ENCODE measurements around the gene COX6B2.

Gene COX6B2

DNA sequence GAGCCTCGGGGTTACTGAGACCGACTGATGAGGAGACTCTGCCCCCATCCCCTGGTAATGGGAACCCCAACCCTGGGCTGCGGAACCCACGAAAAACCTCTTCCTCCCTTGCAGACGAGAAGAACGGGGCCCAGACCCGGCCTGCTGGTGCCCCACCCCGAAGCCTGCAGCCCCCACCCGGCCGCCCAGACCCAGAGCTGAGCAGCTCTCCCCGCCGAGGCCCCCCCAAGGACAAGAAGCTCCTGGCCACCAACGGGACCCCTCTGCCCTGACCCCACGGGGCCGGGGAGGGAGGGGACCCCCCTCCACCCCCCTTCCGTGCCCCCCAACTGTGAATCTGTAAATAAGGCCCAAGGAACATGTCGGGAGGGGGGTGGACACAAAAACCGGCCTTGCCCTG is 42.7 kb downstream of the COX6B2 start:
- DNase-seq: no peak

DNA sequence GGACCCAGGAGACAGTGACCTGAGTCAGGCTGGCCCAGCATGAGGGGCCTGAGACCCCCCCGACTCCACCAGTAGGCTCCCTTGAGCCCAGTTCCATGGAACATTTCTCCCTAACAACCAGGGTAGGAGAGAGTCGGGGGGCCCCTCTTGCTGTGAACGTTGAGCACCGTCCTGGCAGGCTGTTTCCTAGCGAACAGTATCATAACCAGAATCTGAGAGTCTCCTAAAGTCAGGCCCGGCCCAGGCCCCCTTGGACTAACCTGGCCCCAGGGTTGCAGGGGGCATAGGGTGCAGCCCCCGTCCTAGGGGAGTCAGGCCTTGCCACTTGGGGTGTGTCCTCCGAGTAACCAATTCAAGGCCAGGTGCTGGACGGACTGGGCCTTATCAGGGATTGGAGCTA is 43.1 kb downstream of the COX6B2 start:
- DNase-seq: no peak

DNA sequence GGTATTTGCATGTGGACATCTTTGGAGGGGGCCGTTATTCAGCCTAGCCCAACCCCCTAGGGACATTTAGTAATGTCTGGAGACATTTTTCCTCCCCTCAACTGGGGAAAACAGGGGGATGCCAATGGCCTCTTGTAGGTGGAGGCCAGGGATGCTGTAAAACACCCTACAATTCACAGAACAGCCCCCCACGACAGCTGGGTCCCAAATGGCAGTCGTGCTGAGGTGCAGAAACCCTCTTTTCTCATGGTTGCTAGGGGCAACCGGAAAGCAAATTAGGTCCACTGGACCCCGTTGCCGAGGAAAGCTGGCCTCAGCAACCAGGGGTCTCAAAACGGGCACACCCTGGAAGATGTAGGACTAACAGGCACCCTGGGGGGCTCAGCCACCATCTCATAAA is 44.0 kb downstream of the COX6B2 start:
- DNase-seq: no peak

- DNase-seq: no peak
Measured at GRCh38 chr19:55309448-55309847, 45.1 kb downstream of the COX6B2 start.

DNA sequence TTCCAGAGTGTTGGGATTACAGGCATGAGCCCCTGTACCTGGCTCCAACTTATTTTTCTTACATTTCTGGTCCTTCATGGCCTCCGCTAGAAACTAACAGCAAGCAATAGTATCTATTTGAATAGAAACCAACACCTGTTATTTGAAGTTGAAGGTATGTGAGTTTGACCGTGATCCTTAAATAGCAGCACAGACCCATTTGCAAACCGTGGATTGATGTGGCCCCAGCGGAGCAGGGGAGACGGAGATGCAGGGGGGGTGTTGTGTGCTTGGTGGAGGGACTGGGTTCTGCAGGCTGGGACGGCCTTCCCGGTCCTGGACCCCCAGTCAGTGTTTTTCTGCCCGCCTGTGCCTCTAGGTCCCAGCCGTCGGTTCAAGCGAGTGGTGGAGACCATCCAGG is 46.2 kb downstream of the COX6B2 start:
- no peak for DNase-seq

- no peak for DNase-seq
Measured at GRCh38 chr19:55306712-55307111, 47.8 kb downstream of the COX6B2 start.

GRCh38 chr19:55305983-55306562 is 48.4 kb downstream of the COX6B2 start:
- DNase-seq: no peak

- DNase-seq: peak; percentile 10
Measured at GRCh38 chr19:55305491-55305890, 49.0 kb downstream of the COX6B2 start.

- DNase-seq: no peak
Measured at GRCh38 chr19:55304980-55305379, 49.5 kb downstream of the COX6B2 start.

DNA sequence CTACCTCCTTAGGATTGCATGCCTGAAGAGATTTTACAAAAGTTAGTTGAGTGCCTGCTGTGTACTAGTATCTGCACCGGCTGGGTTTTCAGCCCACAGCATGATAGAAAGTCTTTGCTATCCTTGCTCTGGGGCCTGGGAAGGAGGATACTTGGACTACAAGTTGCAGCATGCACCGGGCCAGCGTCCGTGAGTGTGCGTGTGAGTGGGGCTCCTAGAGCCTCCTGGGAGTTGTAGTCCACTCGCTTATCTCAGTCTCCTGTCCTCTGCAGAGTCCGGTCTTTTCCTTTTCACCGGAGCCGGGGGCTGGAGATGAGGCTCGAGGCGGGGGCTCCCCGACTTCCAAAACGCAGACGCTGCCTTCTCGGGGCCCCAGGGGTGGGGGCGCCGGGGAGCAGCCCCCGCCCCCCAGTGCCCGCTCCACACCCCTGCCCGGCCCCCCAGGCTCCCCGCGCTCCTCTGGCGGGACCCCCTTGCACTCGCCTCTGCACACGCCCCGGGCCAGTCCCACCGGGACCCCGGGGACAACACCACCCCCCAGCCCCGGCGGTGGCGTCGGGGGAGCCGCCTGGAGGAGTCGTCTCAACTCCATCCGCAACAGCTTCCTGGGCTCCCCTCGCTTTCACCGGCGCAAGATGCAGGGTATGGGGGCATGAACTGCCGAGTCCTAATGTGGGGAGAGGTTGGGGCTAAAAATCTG is 50.1 kb downstream of the COX6B2 start:
- no peak for DNase-seq

DNA sequence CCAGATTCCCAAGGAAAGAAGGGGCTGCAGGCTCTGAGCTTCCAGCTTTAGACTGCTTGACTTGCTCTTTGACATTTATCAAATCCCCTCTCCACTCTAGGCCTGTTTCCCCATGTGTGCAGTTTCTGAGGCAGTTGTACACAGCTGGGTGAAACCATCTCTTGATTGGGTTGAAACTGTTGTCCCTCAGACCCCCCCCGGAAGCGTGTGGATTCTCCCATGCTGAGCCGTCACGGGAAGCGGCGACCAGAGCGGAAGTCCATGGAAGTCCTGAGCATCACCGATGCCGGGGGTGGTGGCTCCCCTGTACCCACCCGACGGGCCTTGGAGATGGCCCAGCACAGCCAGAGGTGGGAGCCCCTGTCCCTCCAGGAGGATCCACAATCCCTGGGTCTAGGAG is 51.0 kb downstream of the COX6B2 start:
- DNase-seq: no peak

DNA sequence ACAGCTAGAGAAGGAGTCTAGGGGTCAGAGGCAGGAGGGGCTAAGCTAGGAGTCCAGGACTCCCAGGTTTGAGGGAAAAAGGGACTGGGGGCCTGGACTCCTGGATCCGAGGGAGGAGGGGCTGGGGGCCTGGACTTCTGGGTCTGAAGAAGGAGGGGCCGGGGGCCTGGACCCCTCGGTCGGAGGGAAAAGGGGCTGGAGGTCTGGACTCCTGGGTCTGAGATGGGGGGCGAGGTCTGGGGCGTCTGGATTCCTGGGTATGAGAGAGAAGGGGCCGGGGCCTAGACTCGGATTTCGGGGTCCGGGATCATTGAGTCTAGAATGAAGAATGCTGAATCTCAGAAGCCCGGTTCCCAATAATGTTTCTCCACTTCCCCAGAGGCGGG is 52.2 kb downstream of the COX6B2 start:
- DNase-seq: no peak

GRCh38 chr19:55301459-55302317 is 52.8 kb downstream of the COX6B2 start:
- DNase-seq: peak; percentile 78

- no peak for DNase-seq
Measured at GRCh38 chr19:55300886-55301458, 53.5 kb downstream of the COX6B2 start.

DNA sequence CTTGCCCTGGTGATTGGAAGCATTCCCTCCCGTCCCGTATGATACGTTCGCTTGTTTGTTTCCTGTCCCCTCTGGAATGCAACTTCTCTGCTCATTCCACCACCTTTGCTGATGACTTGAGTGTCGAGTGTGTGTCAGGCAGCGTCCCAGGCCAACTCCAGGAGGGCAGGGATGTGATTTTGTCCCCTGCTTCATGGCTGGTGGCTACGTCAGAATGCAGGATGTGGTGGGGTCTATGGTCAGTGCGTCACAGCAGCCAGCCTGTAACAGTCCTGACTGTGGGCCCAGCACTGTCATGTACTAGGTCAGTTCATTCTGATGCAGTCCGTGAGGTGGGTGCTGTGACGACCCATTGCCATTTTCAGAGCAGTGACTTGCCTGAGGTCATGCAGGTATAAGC is 54.5 kb downstream of the COX6B2 start:
- no peak for DNase-seq
